Measurements from ENCODE around the gene SPTSSA.

- no peak for TF ChIP-seq EZH2 (IDR thresholded peaks at IDR 0.05; ENCODE audit: borderline replicate concordance, insufficient read depth, low read depth, low read length, poor library complexity, severe bottlenecking)
- no peak for TF ChIP-seq CTCF (IDR thresholded peaks at IDR 0.05)
Observed at GRCh38 chr14:34470319-34470718, 8.3 kb upstream of the SPTSSA start.

Measured in B cell (primary cell).